ENCODE data around the gene COG7.

Gene COG7

GRCh38 chr16:23355106-23355670 is 97.8 kb downstream of the COG7 start:
- no peak for DNase-seq

GRCh38 chr16:23354246-23354645 is 98.7 kb downstream of the COG7 start:
- no peak for DNase-seq

DNA sequence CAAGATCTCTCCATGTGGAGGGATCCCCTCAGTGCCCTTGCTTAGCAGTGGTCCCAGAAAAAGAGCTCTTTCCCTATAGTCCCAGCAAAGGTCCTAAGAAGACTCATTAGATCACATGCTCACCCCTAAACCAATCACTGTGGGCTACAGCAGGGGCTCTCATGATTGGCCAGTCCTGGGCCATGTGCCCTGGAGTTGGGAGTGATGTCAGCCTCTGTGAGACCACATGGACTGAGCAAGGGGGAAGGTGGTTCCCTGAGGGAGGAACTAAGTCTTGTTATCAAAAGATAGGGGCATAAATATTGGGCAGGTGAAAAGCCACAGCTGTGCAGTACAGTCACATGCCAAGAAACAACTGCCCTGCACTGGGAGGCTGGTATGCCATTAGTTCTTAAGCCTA is 99.5 kb downstream of the COG7 start:
- DNase-seq, result no peak

DNA sequence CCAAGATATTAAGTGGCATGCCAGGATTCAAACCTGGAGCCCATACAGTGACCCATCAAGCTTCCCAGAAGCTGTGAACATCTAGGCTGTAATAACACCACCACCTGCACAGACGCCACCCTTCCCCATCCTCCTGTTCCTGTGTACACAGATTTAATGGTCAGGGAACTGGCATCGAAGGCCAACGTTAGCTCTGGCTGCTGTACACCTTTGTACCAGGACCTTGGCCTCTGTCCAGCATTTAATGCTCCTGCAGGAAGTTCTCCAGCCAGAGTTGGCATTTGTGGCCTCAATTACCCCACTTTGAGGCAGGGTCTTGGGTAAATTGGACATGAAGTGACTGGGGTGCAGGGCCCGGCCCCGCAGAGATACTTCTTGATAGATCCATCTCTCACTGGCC is 101.6 kb downstream of the COG7 start:
- DNase-seq, result no peak

GRCh38 chr16:23348579-23349469 is 104.2 kb downstream of the COG7 start:
- no peak for DNase-seq

GRCh38 chr16:23345237-23345636 is 107.8 kb downstream of the COG7 start:
- no peak for DNase-seq

GRCh38 chr16:23343643-23344612 is 109.1 kb downstream of the COG7 start:
- DNase-seq, result no peak

- no peak for DNase-seq
Measured at GRCh38 chr16:23342083-23342640, 110.8 kb downstream of the COG7 start.

- no peak for DNase-seq
Measured at GRCh38 chr16:23339787-23340186, 113.2 kb downstream of the COG7 start.

All from stimulated activated CD4-positive, alpha-beta T cell treated with anti-CD3 and anti-CD28 coated beads, Interleukin-4, amount 100 ng/mL, for 1 hour (primary cell).